Measurements from ENCODE around the gene GAB1.
A peak's percentile ranks its signal among the peaks of the same experiment; 100 is the strongest.

The GAB1 gene

GRCh38 chr4:143417679-143418403 is 81.2 kb downstream of the GAB1 start:
- DNase-seq (ENCODE audit: low spot score): no peak

GRCh38 chr4:143420227-143420626 is 83.6 kb downstream of the GAB1 start:
- no peak for DNase-seq (ENCODE audit: low spot score)

DNA sequence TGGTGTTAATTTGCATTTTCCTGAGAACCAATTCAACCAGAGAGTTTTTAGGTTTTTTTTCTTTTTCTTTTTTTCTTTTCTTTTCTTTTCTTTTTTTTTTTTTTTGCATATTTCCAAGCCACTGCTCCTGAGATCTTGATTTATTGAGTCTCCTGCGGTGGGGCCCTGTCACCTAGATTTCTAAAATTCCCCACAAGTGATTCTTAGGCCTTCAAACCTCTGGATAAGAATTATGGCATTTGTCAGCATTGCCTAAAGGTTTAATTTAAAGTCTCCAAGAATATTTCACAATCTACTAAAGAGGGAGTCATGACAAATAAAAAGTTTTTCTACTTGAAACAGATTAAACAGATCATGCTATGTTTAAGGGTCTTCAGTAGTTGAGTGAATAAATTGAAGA is 84.9 kb downstream of the GAB1 start:
- no peak for DNase-seq (ENCODE audit: low spot score)

GRCh38 chr4:143424276-143424675 is 87.6 kb downstream of the GAB1 start:
- DNase-seq (ENCODE audit: low spot score): no peak

DNA sequence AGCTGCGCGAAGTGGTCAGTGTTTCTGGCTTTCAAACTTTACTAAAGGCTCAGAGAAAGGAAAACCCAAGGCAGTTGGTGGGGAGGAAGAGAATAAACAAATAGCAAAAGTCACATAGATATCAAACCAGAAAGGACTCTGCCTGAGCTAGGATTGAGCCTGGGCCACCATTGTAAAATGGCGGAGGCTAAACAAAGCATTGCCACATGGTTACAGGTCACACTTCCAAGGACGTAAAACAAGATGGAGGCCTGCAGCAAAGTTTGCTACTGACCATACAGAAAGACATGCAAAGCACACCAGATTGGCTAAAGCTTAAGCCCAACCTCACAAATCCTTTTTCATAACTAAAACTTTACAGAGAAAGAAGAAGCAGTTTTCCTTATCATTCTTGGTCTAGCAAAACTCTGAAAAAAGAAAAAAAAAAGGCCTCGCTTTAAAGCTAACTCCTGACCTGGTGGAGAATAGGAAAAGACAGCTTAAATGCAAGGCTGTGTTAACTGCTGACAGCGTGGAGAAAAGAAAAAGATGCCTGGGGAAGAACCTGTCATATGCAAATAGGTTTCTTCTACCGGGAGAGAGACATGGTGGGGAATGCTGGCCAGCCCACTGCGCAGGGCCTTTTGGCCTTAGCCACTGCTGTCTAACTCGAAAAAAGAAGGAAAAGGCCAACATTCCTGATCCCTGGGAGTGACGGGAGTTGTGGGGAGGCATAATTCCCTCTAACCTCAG is 95.0 kb downstream of the GAB1 start:
- no peak for DNase-seq (ENCODE audit: low spot score)

- DNase-seq (ENCODE audit: low spot score): no peak
These were observed 95.5 kb downstream of the GAB1 start for GRCh38 chr4:143432258-143432591.

- DNase-seq (ENCODE audit: low spot score): no peak
These were observed 96.6 kb downstream of the GAB1 start for GRCh38 chr4:143433231-143433630.

GRCh38 chr4:143435955-143436354 is 99.3 kb downstream of the GAB1 start:
- DNase-seq (ENCODE audit: low spot score): no peak

GRCh38 chr4:143437476-143437875 is 100.8 kb downstream of the GAB1 start:
- DNase-seq (ENCODE audit: low spot score): no peak

- no peak for DNase-seq (ENCODE audit: low spot score)
These were observed 101.3 kb downstream of the GAB1 start for GRCh38 chr4:143437937-143438336.

DNA sequence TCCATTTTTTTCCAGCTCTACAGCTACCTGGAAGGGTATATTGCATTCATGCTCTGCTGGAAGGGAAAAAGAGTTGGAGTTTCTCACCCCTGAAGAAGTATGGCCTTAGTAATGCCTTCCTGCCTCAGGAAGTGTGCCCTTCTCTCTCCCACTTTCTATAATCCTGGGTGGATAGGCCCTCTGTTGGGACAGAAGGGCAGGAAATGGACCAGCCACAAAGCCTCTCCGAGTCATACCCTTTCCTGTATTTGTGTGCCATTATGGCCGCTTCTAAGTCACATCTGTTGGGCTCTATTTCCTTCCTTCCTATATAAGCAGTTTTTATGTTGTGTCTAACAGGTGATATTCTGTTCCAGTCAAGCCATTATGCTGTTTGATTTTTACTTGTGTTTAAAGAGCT is 102.0 kb downstream of the GAB1 start:
- DNase-seq (ENCODE audit: low spot score): no peak

DNA sequence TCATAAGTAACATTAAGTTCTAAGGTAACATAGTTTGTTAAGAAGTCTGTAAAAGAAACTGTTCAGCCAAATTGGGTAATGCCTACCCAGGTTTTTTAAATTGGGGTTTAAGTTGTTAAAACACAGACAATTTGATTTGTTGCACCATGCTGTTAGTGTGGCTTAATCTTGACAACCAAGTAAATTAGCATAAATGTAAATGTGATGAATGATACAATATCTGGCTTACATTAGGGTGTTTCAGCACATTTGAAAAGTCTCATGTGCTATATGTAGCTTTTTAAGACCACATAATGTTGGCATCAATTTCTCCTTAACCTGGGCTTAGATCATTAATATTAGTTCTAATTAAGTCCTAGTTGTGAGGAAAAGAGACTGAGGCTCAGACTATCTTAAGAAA is 104.4 kb downstream of the GAB1 start:
- no peak for DNase-seq (ENCODE audit: low spot score)

GRCh38 chr4:143441678-143442077 is 105.0 kb downstream of the GAB1 start:
- DNase-seq (ENCODE audit: low spot score): peak; percentile 54

GRCh38 chr4:143443728-143444127 is 107.1 kb downstream of the GAB1 start:
- no peak for DNase-seq (ENCODE audit: low spot score)

- DNase-seq (ENCODE audit: low spot score): no peak
These were observed 114.5 kb downstream of the GAB1 start for GRCh38 chr4:143451186-143451585.

- no peak for DNase-seq (ENCODE audit: low spot score)
These were observed 118.5 kb downstream of the GAB1 start for GRCh38 chr4:143455211-143455610.

GRCh38 chr4:143458966-143459365 is 122.3 kb downstream of the GAB1 start:
- DNase-seq (ENCODE audit: low spot score): no peak

DNA sequence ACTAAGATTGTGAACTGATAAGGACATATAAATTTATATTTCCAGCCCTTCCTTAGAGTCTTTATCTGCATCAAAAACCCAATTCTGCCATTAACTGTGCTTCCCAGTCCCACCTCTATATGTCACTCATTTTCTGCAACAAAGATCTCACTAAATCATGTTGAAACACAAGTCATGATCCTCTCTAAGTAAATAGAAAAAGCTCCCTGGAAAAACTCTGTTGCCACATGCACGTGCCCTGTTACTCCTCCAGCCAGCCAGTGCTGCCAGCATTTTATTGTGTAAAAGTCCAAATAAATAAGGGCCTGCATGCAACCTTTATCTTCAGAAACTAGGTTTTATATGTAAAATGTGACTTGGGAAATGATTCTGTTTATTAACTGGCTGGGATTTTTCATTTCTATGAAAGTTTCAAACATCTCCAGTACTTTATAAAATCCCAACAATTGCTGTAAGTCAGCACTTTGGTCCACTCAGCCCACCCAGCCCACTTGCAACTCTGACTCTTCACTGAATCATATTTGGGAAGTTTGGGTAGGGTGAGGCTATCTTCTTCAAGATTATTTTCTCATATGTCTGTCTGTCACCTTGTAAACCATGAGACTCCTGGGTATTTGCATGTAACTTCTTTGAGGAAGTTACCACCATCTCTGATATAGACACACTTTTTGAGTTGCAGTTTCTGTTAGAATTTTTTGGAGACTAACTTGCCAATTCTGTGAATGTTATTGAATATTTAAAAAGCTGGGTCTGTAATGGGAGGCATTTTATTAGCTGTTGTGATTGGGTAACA is 136.9 kb downstream of the GAB1 start:
- no peak for DNase-seq (ENCODE audit: low spot score)

DNA sequence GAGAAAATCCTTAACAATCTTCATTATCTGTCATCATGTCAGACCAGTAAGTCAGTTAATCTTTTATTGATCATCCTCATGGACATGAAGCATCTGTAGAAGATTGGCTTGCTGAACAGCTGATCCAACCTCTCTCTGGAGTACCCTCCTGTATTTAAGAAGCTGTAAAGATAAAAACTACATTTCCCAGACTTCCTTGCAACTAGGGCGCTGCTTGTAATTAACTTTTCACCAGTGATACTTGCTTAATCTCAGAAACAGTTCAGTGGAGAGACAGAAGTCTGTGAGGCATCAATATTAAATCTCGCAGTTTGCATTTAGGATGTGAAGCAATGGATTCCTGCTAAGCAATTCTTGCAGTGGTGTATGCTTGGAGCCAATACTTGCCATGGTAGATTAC is 140.8 kb downstream of the GAB1 start:
- no peak for DNase-seq (ENCODE audit: low spot score)

DNA sequence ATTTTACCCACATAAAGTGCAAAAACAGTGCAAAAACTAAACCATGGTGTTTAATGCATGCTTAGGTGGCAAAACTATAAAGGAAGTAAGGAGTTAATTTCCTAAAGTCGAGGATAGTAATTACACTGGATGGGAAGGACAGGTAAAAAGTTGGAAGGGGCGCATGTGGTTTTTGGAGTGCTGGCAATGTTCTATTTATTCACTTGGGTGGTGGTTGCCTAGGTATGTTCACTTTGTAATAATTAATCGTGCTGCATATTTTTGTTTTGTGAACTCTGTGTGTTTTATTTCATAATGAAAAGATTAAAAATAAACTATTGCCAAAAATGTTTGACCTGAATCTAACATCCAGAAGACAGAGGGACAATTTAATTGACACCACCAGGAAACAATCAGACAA is 144.7 kb downstream of the GAB1 start:
- DNase-seq (ENCODE audit: low spot score): no peak

GRCh38 chr4:143482840-143483239 is 146.2 kb downstream of the GAB1 start:
- DNase-seq (ENCODE audit: low spot score): peak; percentile 66

- no peak for DNase-seq (ENCODE audit: low spot score)
These were observed 149.6 kb downstream of the GAB1 start for GRCh38 chr4:143486314-143486713.

GRCh38 chr4:143488687-143489086 is 152.0 kb downstream of the GAB1 start:
- DNase-seq (ENCODE audit: low spot score): no peak

All from putamen (tissue), 1 donor.